HG02759 (cell line): Measurements from ENCODE around the gene MRPL3.

ENCODE experiments used
- ATAC-seq: cut with Tn5 transposase; IDR thresholded peaks from one replicate; pipeline ENCODE4 v1.9.1; 2021; ENCODE audit warnings: mild to moderate bottlenecking, moderate library complexity; ENCODE audit not compliant: unreplicated experiment

Gene MRPL3

DNA sequence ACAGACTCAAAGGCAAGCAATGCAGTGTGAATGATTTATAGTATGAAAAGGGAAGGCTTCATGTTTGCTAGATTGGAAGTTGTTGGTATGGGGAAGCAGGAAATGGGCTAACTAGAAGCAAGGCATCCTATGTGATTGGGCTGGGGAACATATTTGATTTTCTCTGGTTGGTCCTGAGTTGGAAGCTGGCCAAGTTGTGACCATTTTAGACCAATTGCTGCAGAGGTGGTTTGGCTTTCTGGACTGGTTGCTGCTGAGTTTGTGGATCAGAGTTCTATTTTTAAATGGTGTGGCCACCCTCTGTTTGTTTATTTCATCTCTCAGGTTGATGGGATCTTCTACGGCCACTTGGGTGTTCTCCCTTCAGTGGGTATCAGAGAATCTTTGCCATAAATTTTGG is 81.5 kb downstream of the MRPL3 start:
- no peak for ATAC-seq

DNA sequence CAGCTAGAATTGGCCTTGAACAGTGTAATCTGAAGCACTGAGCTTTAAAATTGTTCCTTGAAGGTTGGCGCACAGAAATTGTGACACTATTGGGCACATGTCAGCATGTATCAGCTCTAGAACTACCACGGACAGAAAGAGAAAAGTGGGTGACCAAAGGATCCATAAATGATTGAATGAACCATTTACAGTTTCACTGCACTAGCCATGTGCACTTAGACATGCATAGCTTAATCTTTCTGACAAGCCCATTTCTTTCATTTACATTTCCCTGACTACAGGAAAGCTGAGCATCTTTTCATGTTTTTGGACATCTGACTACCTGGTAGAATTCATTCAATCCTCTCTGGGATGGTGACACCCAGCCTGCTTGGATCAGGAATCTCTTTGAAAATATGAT is 85.0 kb downstream of the MRPL3 start:
- ATAC-seq, result no peak
